ENCODE results near the gene NDUFB2.
"Not testable (repeated sequence)": the region's sequence is repeated elsewhere in the genome, so short reads cannot be mapped to it uniquely, and the experiment has no call there.

NDUFB2 gene

GRCh38 chr7:140734096-140734495 lies 37.6 kb downstream of the NDUFB2 start:
- DNase-seq (ENCODE audit: low read depth, low spot score) = no peak

DNA sequence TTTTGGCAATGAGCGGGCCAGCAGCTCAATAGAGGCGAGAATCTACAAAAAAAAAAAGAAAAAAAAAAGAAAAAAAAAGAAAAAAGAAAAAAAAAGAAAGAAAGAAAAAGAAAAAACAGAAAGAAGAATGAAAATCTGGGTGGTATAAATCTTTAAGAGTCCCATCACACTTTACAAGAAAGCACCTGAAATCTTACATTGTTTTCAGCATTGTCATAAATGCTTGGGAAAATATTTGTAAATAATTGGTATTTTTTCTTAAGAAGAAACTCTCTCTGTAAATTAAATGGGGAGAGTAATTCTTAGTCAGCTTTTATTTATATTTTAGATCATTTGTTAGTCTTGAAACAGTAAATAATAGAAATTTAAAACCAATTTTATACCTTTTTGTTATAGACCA lies 38.2 kb downstream of the NDUFB2 start:
- DNase-seq (ENCODE audit: low read depth, low spot score) = no peak

DNA sequence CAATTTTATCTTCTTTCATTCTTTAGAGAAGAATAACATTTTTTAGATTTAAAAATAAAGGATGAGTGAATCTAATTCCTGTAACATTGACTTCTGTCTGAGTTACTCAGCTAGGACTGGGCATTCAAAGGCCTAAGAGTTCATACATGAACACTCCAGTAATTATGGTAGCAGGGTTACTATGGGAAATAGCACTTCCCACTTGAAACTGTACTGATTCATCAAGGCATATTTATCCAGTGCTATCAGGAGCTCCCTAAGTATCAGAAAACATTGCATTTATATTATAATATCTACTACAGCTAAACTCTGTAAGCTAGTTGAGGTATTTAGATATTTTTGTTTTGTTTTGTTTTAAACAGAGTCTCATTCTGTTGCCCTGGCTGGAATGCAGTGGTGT lies 41.8 kb downstream of the NDUFB2 start:
- DNase-seq (ENCODE audit: low read depth, low spot score) = no peak

DNA sequence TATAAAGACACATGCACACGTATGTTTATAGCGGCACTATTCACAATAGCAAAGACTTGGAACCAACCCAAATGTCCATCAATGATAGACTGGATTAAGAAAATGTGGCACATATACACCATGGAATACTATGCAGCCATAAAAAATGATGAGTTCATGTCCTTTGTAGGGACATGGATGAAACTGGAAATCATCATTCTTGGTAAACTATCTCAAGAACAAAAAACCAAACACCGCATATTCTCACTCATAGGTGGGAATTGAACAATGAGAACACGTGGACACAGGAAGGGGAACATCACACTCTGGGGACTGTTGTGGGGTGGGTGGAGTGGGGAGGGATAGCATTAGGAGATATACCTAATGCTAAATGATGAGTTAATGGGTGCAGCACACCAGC lies 46.7 kb downstream of the NDUFB2 start:
- DNase-seq (ENCODE audit: low read depth, low spot score) = not testable (repeated sequence)

- DNase-seq (ENCODE audit: low read depth, low spot score) = no peak
Measured at GRCh38 chr7:140744005-140744404, 47.5 kb downstream of the NDUFB2 start.

DNA sequence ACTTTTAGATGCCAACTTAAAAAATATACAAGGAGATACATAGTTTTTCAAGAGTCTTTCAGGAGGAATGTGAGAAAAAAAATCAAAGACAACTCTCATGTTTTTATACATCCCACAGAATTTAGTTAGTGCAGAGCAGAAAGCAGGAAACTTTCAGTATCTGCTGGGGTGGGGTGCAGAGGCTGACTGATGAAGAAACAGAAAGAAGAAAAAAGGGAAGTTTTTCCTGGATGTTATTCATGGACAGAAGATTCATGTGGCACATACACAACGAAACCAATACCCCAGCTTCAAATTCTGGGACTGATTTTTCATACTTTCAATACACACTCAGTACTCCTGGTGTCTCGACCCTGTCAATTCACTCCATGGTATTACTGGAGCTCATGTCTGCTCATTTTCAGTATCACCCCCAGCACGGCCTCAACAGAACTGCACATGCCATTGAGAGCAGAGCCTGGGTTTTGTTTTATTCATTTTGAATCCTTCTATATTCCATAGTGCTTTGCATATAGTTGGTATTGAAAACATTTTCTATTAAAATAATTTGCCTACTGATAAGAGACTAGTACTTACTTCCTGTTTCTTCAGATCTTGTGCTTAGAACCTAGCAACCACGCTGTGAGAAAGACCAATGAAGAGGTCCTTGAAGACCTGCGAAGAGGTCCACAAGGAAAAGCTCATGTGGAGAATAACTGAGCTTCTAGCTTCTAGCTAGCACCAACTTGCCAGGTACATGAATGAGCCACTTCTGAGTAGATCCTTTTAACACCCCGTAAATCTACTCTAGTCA lies 49.0 kb downstream of the NDUFB2 start:
- no peak for DNase-seq (ENCODE audit: low read depth, low spot score)

DNA sequence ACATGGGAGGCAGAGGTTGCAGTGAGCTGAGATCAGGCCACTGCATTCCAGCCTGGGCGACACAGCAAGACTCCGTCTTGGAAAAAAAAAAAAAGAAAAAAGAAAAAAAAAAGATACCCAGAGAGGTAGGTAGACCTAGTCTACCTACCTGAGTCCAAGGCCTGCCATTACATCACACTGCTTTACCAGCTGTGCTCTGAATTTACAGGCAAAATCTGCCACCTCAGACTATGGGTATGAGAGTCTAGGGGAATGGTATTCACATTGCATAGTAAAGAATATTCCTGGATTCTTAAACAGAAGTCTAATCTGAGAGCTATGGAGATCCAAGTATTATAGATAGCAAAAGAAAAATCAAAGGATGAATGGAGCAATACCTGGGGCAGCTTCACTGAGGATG lies 50.2 kb downstream of the NDUFB2 start:
- no peak for DNase-seq (ENCODE audit: low read depth, low spot score)

DNA sequence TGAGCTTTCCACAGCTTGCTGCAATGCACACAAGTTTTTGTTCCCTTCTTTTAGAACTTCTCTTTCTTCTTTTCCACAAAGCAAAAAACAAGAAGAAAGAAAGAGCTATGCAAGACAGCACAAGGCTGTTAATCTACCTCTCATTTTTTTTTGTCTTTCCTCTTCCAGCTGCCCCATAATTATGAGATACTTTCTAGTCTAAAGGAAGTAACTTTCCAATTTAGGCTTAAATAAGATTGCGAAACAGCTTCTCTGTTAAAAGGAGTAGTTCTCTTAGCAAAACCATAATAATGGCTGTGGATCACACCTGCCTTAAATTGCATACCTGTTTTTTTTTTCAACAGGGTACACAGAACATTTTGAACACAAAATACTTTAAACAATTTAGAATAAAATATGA lies 56.0 kb downstream of the NDUFB2 start:
- DNase-seq (ENCODE audit: low read depth, low spot score) = no peak

DNA sequence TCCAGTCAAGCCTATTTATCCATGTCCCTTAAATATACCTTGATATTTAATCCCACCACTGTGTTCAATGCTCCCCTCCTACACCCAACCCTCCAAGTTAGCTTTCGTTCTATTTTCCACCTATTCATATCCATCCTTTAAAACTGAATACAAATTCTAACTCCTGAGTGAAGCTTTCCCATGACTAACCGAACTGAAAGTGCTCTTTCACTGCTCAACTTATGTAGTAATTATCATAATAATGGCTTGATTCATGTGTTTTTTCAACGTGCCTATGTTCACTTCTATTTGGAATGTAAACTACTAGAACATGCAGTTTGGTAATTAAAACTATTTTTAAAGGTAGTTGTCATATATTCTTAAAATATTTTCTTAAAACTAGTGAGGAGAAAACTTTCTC lies 58.0 kb downstream of the NDUFB2 start:
- DNase-seq (ENCODE audit: low read depth, low spot score) = peak; percentile 17

All from astrocyte of the hippocampus (primary cell).